ENCODE data around the gene EIF4ENIF1.

GRCh38 chr22:31495343-31495742 lies 5.7 kb upstream of the EIF4ENIF1 start:
- TF ChIP-seq POLR2AphosphoS5 (IDR thresholded peaks at IDR 0.05), result no peak
- TF ChIP-seq CTCF (IDR thresholded peaks at IDR 0.05), result no peak
- no peak for TF ChIP-seq POLR2A (IDR thresholded peaks at IDR 0.05)
- no peak for TF ChIP-seq EP300 (IDR thresholded peaks at IDR 0.05)

Data from stomach (tissue), 4 donors.